ENCODE data around the gene CBX2.

CBX2 gene

GRCh38 chr17:79789943-79790804 is 12.2 kb downstream of the CBX2 start:
- no peak for DNase-seq

- no peak for DNase-seq
Measured at GRCh38 chr17:79790805-79791734, 13.1 kb downstream of the CBX2 start.

- no peak for DNase-seq
Measured at GRCh38 chr17:79791735-79792161, 13.8 kb downstream of the CBX2 start.

- DNase-seq: no peak
Measured at GRCh38 chr17:79792341-79792871, 14.5 kb downstream of the CBX2 start.

- DNase-seq: no peak
Measured at GRCh38 chr17:79792984-79793923, 15.3 kb downstream of the CBX2 start.

- no peak for DNase-seq
Measured at GRCh38 chr17:79793924-79794304, 16.0 kb downstream of the CBX2 start.

- DNase-seq: no peak
Measured at GRCh38 chr17:79794659-79795511, 16.9 kb downstream of the CBX2 start.

GRCh38 chr17:79795795-79796443 is 18.0 kb downstream of the CBX2 start:
- DNase-seq: no peak

GRCh38 chr17:79796444-79796762 is 18.5 kb downstream of the CBX2 start:
- no peak for DNase-seq

GRCh38 chr17:79796763-79797491 is 19.0 kb downstream of the CBX2 start, which contains the start of gene CBX8:
CBX8 (minus strand) TSS chr17:79797077; CDS start chr17:79796998, 79 bp downstream.
- DNase-seq: peak; percentile 97

- no peak for DNase-seq
Measured at GRCh38 chr17:79797492-79798298, 19.7 kb downstream of the CBX2 start.

- DNase-seq: no peak
Measured at GRCh38 chr17:79798299-79799173, 20.6 kb downstream of the CBX2 start.

GRCh38 chr17:79799174-79799537 is 21.2 kb downstream of the CBX2 start:
- no peak for DNase-seq

GRCh38 chr17:79799538-79800324 is 21.8 kb downstream of the CBX2 start:
- no peak for DNase-seq

GRCh38 chr17:79800325-79801155 is 22.6 kb downstream of the CBX2 start:
- DNase-seq: peak; percentile 69
